Measurements from ENCODE around the gene UBE3B.

The UBE3B gene

DNA sequence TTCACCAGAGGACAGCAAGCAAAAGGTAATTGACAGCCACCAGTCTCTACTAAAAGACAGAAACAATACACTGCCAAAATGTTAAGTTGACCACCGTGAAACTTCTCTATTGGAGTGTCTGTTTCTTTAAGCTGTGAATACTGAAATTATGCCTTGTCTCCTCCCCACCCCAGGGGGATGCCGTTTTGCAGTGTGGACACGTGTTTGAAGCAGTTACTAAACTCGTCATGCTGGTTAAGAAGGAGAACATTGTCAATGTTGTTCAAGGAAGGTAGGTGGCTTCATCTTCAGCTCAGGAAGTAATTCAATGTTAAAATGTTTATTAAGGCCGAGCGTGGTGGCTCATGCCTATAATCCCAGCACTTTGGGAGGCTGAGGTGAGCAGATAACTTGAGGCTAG, 33.2 kb upstream of the UBE3B start:
- TF ChIP-seq, protein P1, sequence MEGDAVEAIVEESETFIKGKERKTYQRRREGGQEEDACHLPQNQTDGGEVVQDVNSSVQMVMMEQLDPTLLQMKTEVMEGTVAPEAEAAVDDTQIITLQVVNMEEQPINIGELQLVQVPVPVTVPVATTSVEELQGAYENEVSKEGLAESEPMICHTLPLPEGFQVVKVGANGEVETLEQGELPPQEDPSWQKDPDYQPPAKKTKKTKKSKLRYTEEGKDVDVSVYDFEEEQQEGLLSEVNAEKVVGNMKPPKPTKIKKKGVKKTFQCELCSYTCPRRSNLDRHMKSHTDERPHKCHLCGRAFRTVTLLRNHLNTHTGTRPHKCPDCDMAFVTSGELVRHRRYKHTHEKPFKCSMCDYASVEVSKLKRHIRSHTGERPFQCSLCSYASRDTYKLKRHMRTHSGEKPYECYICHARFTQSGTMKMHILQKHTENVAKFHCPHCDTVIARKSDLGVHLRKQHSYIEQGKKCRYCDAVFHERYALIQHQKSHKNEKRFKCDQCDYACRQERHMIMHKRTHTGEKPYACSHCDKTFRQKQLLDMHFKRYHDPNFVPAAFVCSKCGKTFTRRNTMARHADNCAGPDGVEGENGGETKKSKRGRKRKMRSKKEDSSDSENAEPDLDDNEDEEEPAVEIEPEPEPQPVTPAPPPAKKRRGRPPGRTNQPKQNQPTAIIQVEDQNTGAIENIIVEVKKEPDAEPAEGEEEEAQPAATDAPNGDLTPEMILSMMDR (conservative IDR thresholded peaks at IDR 0.05): no peak
- TF ChIP-seq ZFX (IDR thresholded peaks at IDR 0.05): no peak
- H3K27ac ChIP-seq: 0 out of 2 replicates have a peak overlapping the region, but pooled peaks have one; percentile 7

DNA sequence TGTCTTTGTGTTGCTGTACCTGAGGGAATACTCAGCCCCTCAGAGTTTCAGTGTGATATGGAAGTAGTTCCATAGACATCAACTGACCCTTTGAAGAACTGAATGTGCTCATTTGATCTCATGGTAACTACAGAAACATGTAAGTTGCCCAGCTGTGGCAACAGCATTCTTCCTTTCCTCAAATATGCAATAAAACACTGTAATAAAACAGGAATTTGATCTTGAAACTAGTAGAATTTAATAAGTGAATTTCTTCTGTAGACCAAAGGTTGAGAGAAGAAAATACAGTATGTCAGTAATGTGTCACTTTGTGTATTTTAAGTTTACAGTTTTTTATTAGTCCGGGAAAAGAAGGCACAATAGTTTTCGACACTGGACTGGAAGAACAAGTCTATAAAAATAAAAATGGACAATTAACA, 32.2 kb upstream of the UBE3B start:
- no peak for TF ChIP-seq ZFX (IDR thresholded peaks at IDR 0.05)
- TF ChIP-seq, protein P1 (conservative IDR thresholded peaks at IDR 0.05): no peak
- H3K27ac ChIP-seq: no peak overlapping the region

DNA sequence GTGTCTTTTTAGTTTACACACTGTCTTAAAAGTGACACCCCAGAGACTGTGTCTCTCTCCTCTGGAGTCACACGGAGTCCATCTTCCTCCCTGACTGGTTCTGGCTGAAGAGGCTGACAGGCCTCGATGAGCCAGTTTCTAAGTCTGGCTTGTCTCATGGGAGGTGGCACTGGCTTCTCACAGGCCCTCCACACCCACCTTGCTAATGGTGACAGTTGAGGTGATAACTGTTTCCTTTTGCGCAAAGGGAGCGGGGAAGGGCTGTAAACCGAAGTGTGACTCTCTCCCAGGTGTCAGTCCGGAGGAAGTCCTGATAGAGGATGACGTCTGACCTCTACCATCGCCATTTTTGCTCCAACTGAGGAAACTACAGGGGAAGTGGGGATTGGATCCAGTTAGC, 30.6 kb upstream of the UBE3B start:
- TF ChIP-seq, protein P1 (conservative IDR thresholded peaks at IDR 0.05): no peak
- no peak for TF ChIP-seq ZFX (IDR thresholded peaks at IDR 0.05)
- H3K27ac ChIP-seq: no peak overlapping the region

DNA sequence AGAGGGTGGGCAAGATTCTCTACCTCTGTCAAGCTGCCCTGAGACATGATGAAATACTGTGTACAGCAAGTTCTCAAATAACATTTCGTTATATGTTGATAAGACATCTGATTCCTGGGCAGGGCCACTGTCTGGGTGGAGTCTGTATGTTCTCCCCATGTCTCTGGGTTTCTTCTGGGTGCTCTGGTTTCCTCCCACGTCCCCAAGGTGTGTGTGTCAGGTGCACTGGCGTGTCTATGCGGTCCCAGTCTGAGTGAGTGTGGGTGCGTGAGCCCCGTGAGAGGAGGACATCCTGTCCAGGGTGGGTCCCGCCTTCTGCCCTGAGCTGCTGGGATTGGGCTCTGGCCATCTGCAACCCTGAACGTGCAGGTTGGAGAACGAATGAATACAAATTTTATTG, 30.0 kb upstream of the UBE3B start:
- no peak overlapping the region for H3K27ac ChIP-seq
- no peak for TF ChIP-seq ZFX (IDR thresholded peaks at IDR 0.05)
- TF ChIP-seq, protein P1 (conservative IDR thresholded peaks at IDR 0.05): no peak

DNA sequence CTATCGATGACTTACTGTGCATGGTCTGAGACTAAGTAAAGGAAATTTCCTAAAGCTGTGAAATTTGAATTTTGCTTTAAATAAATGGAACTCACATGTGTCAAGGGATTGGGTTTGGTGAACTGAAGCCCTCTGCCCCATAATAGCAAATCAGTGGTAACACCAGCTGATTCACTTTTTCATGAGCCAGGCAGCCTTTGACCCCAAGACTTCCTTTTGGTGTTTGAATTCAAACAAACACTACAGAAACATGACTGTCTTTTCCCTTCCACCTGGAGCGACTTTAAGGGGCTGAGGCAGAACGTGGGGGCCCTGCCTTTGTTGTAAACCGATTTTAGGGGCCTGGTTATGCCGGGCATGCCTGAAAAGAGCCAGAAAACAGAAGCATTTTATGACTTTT, 29.2 kb upstream of the UBE3B start:
- H3K27ac ChIP-seq: no peak overlapping the region
- TF ChIP-seq, protein P1 (conservative IDR thresholded peaks at IDR 0.05): no peak
- TF ChIP-seq ZFX (IDR thresholded peaks at IDR 0.05): no peak

DNA sequence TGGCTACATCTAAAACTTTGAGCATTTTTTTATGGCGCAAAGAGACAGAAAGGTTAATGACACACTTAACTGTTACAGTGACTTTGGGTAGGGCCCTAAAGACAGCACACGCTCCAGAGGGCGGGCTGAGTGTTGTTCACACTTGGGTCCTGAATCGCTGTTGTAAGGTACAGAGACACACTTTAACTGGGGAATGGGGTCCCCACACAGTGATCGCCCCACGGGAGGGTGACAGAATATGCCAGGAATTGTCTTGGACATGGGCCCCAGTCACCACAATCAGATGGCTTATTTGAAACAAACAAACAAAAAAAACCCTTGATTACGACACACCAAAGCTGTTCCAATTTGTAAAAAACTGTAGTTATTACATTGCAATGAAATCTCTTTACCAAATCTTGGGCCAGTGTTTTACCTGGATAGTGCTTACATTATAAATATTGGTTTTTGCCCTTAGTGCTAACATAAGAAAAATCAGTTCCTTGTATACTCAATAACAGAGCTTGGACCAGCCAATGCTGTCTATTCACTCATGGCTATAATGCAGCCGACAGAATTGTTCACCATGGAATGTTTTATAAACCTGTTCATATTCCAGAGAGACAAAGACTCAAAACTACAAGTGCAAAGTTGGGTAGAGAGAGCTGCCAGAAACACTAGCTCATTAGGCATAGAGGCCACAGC, 28.6 kb upstream of the UBE3B start:
- H3K27ac ChIP-seq: no peak overlapping the region
- TF ChIP-seq, protein P1 (conservative IDR thresholded peaks at IDR 0.05): no peak
- TF ChIP-seq ZFX (IDR thresholded peaks at IDR 0.05): no peak

DNA sequence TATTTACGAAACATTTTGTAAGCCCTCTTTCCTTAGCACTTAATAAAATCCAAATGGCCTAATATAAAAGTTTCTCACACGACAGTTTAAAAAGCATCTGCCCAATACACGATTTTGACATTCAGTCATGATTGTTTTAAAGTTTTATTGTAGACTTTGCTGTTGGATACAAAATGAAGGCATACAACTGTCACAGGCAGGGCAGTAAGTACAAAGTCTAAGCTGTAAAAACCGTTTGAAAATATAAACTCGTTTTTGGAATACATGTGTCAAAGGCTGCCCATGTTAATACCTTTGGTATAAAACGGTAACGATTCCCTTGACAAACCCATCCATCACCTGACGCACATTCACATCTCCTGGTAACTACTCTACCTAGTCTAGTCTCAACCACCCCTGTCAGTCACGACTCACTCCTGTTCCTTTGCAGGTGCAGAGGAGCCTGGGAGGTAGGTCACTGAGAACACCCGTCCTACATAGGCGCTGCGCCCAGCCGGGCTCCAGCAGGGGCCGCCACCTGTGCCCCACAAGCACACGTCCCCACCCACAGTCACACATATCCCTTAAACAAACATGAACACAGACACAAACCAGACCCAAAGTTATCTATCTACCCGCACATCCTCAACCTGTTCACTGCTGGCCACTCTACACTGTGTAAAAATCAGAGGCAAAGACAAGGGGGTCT, 27.4 kb upstream of the UBE3B start:
- H3K27ac ChIP-seq: no peak overlapping the region
- no peak for TF ChIP-seq ZFX (IDR thresholded peaks at IDR 0.05)
- TF ChIP-seq, protein P1 (conservative IDR thresholded peaks at IDR 0.05): no peak

Data from C4-2B (cell line).